ENCODE measurements around the gene MCAT.

DNA sequence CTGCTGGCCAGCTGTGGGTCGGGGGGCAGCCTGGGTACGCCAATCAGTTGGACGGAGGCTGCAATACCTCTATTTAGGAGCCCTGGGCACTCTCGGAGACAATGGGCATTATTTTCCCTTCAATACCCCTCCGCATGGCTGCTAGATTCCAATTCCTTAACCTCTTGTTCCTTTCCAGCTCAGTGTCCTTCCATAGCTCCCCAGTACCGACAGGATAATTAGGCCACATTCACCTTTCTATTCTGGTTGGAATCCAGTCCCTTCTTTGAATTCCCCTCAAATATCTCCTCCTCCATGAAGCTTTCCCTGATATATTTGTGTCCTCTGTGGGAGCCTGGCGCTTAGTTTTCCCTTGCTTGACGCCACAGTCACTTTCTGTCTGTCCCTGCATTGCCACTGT is 36.9 kb downstream of the MCAT start:
- TF ChIP-seq POLR2AphosphoS5 (IDR thresholded peaks at IDR 0.05) (no peak), POLR2A (IDR thresholded peaks at IDR 0.05) (no peak)

Data from breast epithelium (tissue), 3 donors.